Upper lobe of left lung (tissue), 4 donors: ENCODE results near the gene SLC25A20.

Experiments used
- POLR2A ChIP-seq, 4 donors: fragments of 450-650 bp; IDR thresholded peaks; one replicate each; pipeline ENCODE4 v1.5.1; 2016 to 2017; ENCODE audit warnings: antibody characterized with exemption in 4 of 4, mild to moderate bottlenecking in 2 of 4
- POLR2AphosphoS5 ChIP-seq, 2 donors: sonication (generic); formaldehyde crosslinking; IDR thresholded peaks; one replicate each; pipeline ENCODE4 v1.5.1; 2017; ENCODE audit warnings: antibody characterized with exemption in 2 of 2
- TF ChIP-seq, protein P1 (sequence below), 6 experiments: fragments of 450-650 bp in 4 of 6; fragments of 200-600 bp in 2 of 6; sonication (generic) in 2 of 6; IDR thresholded peaks; one replicate each; pipeline ENCODE4 v1.5.1; 2016 to 2019; ENCODE audit warnings: antibody characterized with exemption in 6 of 6

GRCh38 chr3:48897460-48898376 is 964 bp downstream of the SLC25A20 start:
- TF ChIP-seq, protein P1, sequence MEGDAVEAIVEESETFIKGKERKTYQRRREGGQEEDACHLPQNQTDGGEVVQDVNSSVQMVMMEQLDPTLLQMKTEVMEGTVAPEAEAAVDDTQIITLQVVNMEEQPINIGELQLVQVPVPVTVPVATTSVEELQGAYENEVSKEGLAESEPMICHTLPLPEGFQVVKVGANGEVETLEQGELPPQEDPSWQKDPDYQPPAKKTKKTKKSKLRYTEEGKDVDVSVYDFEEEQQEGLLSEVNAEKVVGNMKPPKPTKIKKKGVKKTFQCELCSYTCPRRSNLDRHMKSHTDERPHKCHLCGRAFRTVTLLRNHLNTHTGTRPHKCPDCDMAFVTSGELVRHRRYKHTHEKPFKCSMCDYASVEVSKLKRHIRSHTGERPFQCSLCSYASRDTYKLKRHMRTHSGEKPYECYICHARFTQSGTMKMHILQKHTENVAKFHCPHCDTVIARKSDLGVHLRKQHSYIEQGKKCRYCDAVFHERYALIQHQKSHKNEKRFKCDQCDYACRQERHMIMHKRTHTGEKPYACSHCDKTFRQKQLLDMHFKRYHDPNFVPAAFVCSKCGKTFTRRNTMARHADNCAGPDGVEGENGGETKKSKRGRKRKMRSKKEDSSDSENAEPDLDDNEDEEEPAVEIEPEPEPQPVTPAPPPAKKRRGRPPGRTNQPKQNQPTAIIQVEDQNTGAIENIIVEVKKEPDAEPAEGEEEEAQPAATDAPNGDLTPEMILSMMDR (IDR thresholded peaks at IDR 0.05): no peak
- no peak for TF ChIP-seq POLR2A (IDR thresholded peaks at IDR 0.05)
- TF ChIP-seq POLR2AphosphoS5 (IDR thresholded peaks at IDR 0.05): no peak
